Uterus (tissue), 4 donors: ENCODE measurements around the gene CD93. TPM values are rescaled to one million over a fixed set of nuclear protein-coding genes. Genes with fewer than 3 reads are reported as not detected.

Source experiments
- DNase-seq, 2 donors: peaks; one replicate each; pipeline ENCODE4 v3.0.0-alpha.2; 2019 to 2020
- H3K27ac ChIP-seq, 2 donors: fragments of 200-600 bp; sonication (generic); 1 replicate in 1 of 2; 2 replicates in 1 of 2; pipeline ENCODE4 v1.5.1; 2016 to 2018
- H3K27me3 ChIP-seq, 2 donors: fragments of 200-600 bp; sonication (generic); one replicate each; pipeline ENCODE4 v1.5.1; 2018 to 2019; ENCODE audit warnings: control low read depth in 1 of 2
- H3K36me3 ChIP-seq, 2 donors: fragments of 200-600 bp; sonication (generic); one replicate each; pipeline ENCODE4 v1.5.1; 2019; ENCODE audit warnings: control low read depth in 1 of 2
- H3K4me1 ChIP-seq, 2 donors: fragments of 200-600 bp; sonication (generic); one replicate each; pipeline ENCODE4 v1.5.1; 2018 to 2019; ENCODE audit warnings: control low read depth in 1 of 2
- H3K4me3 ChIP-seq, 2 donors: fragments of 200-600 bp; sonication (generic); 1 replicate in 1 of 2; 2 replicates in 1 of 2; pipeline ENCODE4 v1.5.1; 2018 to 2019; ENCODE audit warnings: mild to moderate bottlenecking in 1 of 2
- H3K9me3 ChIP-seq, 2 donors: fragments of 200-600 bp; sonication (generic); one replicate each; pipeline ENCODE4 v1.5.1; 2019; ENCODE audit warnings: control low read depth in 1 of 2
- CTCF ChIP-seq, 4 experiments: fragments of 200-600 bp in 2 of 4; fragments of 450-650 bp in 2 of 4; sonication (generic) in 2 of 4; IDR thresholded peaks; one replicate each; pipeline ENCODE4 v1.5.1; 2016 to 2019; ENCODE audit warnings: antibody characterized with exemption in 4 of 4, mild to moderate bottlenecking in 2 of 4, moderate library complexity in 1 of 4
- POLR2A ChIP-seq, 2 donors: fragments of 450-650 bp; IDR thresholded peaks; one replicate each; pipeline ENCODE4 v1.6.1; 2016; ENCODE audit warnings: antibody characterized with exemption in 2 of 2, mild to moderate bottlenecking in 1 of 2, moderate library complexity in 1 of 2
- intact Hi-C: fragments of 100-400 bp; cut with DNase I; formaldehyde crosslinking; loops from one replicate; pipeline ENCODE4 v1.15.1; 2023; ENCODE audit warnings: low total_unique reads
- total RNA-seq, 4 donors: library from RNA; depleted of rRNA in 3 of 4; stranded (reverse); fragments of >200 nt in 3 of 4; gene quantifications; one replicate each; pipeline versions ENCODE4 v1.1.0 to v1.2.4, GENCODE V29; 2014 to 2023
- donor health status: DM: yes; HTN: yes; CAD: no.

Gene CD93
- total RNA-seq, 4 donors from 2014 or later: 49.1 to 100 (median 76.4) TPM

GRCh38 chr20:23061734-23062561, 24.2 kb downstream of the CD93 start:
- H3K36me3 ChIP-seq: no peaks in the 10 kb centered on the region
- H3K4me1 ChIP-seq: peaks cover 0 to 9% of the 10 kb centered on the region in 2 donors
- peak; percentile 36 to 40 for DNase-seq
- peak overlapping the region; percentile 57 to 69 for H3K27ac ChIP-seq
- intact Hi-C loops: no loop called here
- H3K27me3 ChIP-seq: no peaks in the 10 kb centered on the region
- no peak overlapping the region for H3K4me3 ChIP-seq
- no peak for TF ChIP-seq POLR2A (IDR thresholded peaks at IDR 0.05)
- TF ChIP-seq CTCF (IDR thresholded peaks at IDR 0.05): peak in 3 of 4 experiments; percentile 23 to 42 (median 39)
- H3K9me3 ChIP-seq: no peaks in the 10 kb centered on the region

GRCh38 chr20:23061262-23061661, 24.9 kb downstream of the CD93 start:
- no peak overlapping the region for H3K4me3 ChIP-seq
- H3K36me3 ChIP-seq: no peaks in the 10 kb centered on the region
- DNase-seq: no peak
- H3K9me3 ChIP-seq: no peaks in the 10 kb centered on the region
- peak overlapping the region; percentile 57 to 69 for H3K27ac ChIP-seq
- intact Hi-C loops: no loop called here
- no peak for TF ChIP-seq CTCF (IDR thresholded peaks at IDR 0.05)
- no peak for TF ChIP-seq POLR2A (IDR thresholded peaks at IDR 0.05)
- H3K4me1 ChIP-seq: peaks cover 0 to 9% of the 10 kb centered on the region in 2 donors
- no peaks in the 10 kb centered on the region for H3K27me3 ChIP-seq

GRCh38 chr20:23060629-23061028, 25.5 kb downstream of the CD93 start:
- Histone ChIP-seq H3K36me3 (no peaks in the 10 kb centered on the region), H3K4me3 (no peak overlapping the region), H3K4me1 (peaks cover 0 to 9% of the 10 kb centered on the region in 2 donors), H3K27ac (peak overlapping the region in 1 of 2 donors; percentile 69), H3K9me3 (no peaks in the 10 kb centered on the region), H3K27me3 (no peaks in the 10 kb centered on the region)
- no peak for DNase-seq
- intact Hi-C loops: no loop called here
- TF ChIP-seq POLR2A (IDR thresholded peaks at IDR 0.05) (no peak), CTCF (IDR thresholded peaks at IDR 0.05) (no peak)

GRCh38 chr20:23059846-23060245, 26.3 kb downstream of the CD93 start:
- Histone ChIP-seq H3K27ac (no peak overlapping the region), H3K4me3 (no peak overlapping the region), H3K36me3 (no peaks in the 10 kb centered on the region), H3K9me3 (no peaks in the 10 kb centered on the region), H3K4me1 (peaks cover 0 to 9% of the 10 kb centered on the region in 2 donors), H3K27me3 (no peaks in the 10 kb centered on the region)
- TF ChIP-seq CTCF (IDR thresholded peaks at IDR 0.05): no peak
- no peak for TF ChIP-seq POLR2A (IDR thresholded peaks at IDR 0.05)
- DNase-seq: no peak
- intact Hi-C loops: no loop called here

GRCh38 chr20:23059001-23059400, 27.1 kb downstream of the CD93 start:
- Histone ChIP-seq H3K9me3 (no peaks in the 10 kb centered on the region), H3K4me1 (peaks cover 0 to 9% of the 10 kb centered on the region in 2 donors), H3K4me3 (no peak overlapping the region), H3K27me3 (no peaks in the 10 kb centered on the region), H3K36me3 (no peaks in the 10 kb centered on the region), H3K27ac (no peak overlapping the region)
- DNase-seq: no peak
- TF ChIP-seq POLR2A (IDR thresholded peaks at IDR 0.05): no peak
- TF ChIP-seq CTCF (IDR thresholded peaks at IDR 0.05): no peak
- intact Hi-C loops: no loop called here
